LNCAP (cell line): ENCODE measurements around the gene RAB20.

Experiments used
- CTCF ChIP-seq: fragments of 450-650 bp; IDR thresholded peaks from 2 replicates; pipeline ENCODE4 v1.5.1; 2017; ENCODE audit warnings: mild to moderate bottlenecking

Gene RAB20

GRCh38 chr13:110580800-110581199, 19.3 kb upstream of the RAB20 start:
- no peak for TF ChIP-seq CTCF

GRCh38 chr13:110578363-110578762, 16.8 kb upstream of the RAB20 start:
- TF ChIP-seq CTCF = no peak

DNA sequence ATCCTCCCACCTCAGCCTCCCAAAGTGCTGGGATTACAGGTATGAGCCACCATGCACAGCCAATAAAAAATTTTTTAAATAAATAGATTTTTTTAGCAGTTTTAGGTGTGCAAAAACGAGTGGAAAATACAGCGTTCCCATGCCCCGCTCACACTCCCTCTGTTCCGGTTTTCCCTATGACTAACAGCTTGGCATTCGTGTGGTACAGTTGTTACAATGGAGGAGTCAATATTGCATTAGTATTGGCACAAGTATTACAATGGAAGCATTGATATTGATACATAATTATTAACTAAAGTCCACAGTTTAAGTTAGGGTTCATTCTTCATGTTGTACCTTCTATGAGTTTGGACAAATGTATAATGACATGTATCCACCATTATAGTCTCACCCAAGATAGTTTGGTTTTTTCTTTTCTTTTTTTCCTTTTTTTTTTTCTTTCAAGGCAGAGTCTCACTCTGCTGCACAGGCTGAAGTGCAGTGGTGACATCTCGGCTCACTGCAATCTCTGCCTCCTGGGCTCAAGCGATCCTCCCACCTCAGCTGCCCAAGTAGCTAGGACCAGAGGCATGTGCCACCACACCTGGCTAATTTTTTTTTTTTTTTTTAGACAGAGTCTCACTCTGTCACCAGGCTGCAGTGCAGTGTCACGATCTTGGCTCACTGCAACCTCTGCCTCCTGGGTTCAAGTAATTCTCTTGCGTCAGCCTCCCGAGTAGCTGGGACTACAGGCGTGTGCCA, 15.4 kb upstream of the RAB20 start:
- TF ChIP-seq CTCF = no peak

- no peak for TF ChIP-seq CTCF
Measured at GRCh38 chr13:110576070-110576394, 14.5 kb upstream of the RAB20 start.

DNA sequence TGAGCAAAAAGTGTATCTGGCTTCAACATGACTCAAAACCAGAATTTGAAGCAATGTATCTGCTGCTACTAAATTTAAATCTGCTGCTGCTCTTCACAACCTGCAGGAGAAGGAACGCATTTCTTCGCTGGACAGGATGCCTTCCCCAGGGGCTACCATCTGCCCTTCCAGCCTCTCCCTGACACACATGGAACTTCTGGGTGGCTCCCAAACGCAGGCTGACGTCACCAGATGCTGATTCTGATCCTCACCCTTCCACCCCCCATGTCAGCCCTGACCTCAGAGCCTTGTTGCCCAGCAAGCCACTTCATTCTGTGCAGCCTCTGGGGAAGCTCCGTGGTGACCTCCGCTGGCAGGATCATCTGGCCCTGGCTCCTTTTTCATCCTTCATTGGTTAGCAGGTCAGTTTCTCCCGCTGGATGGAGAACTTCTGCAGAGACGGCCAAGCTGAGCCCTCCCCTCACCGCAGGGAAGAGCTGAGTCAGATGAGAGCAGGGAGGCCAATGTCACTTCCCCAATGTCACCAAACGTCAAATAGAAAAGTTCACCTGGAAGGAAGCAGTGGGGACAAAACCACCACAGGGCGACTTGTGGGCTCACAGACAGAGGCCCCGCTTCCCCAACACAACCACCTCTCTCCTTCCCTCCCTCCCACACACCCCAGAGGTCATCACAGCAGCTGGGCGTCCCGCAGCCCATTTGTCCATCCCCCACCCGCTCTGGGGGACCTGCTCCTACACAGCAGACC, 14.0 kb upstream of the RAB20 start:
- peak; percentile 7; the same call in 1 of the 2 replicates for TF ChIP-seq CTCF

DNA sequence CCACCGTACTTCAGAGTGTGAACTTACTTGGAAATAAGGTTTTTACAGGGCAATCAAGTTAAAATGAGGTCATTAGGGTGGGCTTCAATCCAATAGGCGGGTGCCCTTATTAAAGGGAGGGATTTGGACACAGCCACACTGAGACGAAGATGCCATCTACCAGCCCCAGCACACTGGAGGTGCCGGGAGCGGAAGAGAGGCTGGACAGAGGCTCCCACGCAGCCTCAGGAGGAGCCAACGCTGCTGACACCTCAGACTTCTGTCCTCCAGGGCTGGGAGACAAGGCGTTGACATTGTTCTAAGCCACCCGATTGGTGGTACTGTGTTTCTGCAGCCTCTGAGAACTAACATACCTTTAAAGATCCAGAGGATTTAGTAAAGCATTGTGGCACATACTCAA, 12.6 kb upstream of the RAB20 start:
- no peak for TF ChIP-seq CTCF

DNA sequence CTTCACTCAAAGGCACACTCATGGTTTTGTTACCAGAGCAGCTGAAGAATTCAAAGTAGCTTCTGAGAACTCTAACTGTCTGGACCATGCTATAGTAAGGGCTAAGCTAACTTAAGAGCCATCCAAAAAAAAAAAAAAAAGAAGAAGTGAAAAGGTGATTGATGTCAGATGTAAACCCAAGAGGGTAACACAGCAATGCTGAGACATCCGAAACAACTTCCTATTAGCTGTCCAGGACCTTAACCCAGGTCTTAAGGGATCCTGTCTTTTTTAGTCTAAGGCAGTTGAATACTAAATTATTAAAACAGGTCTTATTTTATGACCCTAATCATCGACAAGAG, 11.2 kb upstream of the RAB20 start:
- TF ChIP-seq CTCF = no peak
